Esophagus muscularis mucosa (tissue), 4 donors: ENCODE results near the gene CROCC.

Experiments used
- EP300 ChIP-seq: sonication (generic); formaldehyde crosslinking; IDR thresholded peaks from one replicate; pipeline ENCODE4 v1.6.1; 2017; ENCODE audit warnings: antibody characterized with exemption
- POLR2A ChIP-seq: fragments of 450-650 bp; IDR thresholded peaks from one replicate; pipeline ENCODE4 v1.6.1; 2017; ENCODE audit warnings: antibody characterized with exemption, moderate library complexity, mild to moderate bottlenecking, low read depth
- POLR2AphosphoS5 ChIP-seq, 2 donors: sonication (generic); formaldehyde crosslinking; IDR thresholded peaks; one replicate each; pipeline ENCODE4 v1.6.1; 2017; ENCODE audit warnings: antibody characterized with exemption in 2 of 2
- TF ChIP-seq, protein P1 (sequence below), 3 experiments: fragments of 200-600 bp in 2 of 3; fragments of 450-650 bp in 1 of 3; sonication (generic) in 2 of 3; IDR thresholded peaks; one replicate each; pipeline ENCODE4 v1.5.1; 2017 to 2019; ENCODE audit warnings: antibody characterized with exemption in 3 of 3, mild to moderate bottlenecking in 2 of 3, moderate library complexity in 1 of 3

GRCh38 chr1:16989676-16990391 is 68.1 kb downstream of the CROCC start:
- TF ChIP-seq POLR2AphosphoS5 (IDR thresholded peaks at IDR 0.05) (no peak), POLR2A (no peak), EP300 (no peak)
- TF ChIP-seq, protein P1, sequence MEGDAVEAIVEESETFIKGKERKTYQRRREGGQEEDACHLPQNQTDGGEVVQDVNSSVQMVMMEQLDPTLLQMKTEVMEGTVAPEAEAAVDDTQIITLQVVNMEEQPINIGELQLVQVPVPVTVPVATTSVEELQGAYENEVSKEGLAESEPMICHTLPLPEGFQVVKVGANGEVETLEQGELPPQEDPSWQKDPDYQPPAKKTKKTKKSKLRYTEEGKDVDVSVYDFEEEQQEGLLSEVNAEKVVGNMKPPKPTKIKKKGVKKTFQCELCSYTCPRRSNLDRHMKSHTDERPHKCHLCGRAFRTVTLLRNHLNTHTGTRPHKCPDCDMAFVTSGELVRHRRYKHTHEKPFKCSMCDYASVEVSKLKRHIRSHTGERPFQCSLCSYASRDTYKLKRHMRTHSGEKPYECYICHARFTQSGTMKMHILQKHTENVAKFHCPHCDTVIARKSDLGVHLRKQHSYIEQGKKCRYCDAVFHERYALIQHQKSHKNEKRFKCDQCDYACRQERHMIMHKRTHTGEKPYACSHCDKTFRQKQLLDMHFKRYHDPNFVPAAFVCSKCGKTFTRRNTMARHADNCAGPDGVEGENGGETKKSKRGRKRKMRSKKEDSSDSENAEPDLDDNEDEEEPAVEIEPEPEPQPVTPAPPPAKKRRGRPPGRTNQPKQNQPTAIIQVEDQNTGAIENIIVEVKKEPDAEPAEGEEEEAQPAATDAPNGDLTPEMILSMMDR (IDR thresholded peaks at IDR 0.05): no peak
